SK-N-SH (cell line): ENCODE data around the gene EXOC4.

Experiments used
- CTCF ChIP-seq: fragments of 200-600 bp; sonication (generic); IDR thresholded peaks from 2 replicates; pipeline ENCODE4 v1.6.1; 2017; ENCODE audit warnings: antibody characterized with exemption, mild to moderate bottlenecking, moderate library complexity
- EZH2phosphoT487 ChIP-seq: fragments of 200-600 bp; sonication (generic); IDR thresholded peaks from 2 replicates; pipeline ENCODE4 v1.6.1; 2017; ENCODE audit warnings: low read depth, mixed run types, mild to moderate bottlenecking, antibody characterized with exemption, moderate library complexity, borderline replicate concordance
- MXI1 ChIP-seq: IDR thresholded peaks from 2 replicates; pipeline ENCODE4 v1.6.1; 2012; ENCODE audit warnings: mild to moderate bottlenecking, low read depth, low read length, improper control_type of control experiment
- NFIC ChIP-seq: IDR thresholded peaks from 2 replicates; pipeline ENCODE4 v1.4.0; 2012; ENCODE audit warnings: borderline replicate concordance
- RFX5 ChIP-seq: IDR thresholded peaks from 2 replicates; pipeline ENCODE4 v1.6.1; 2012; ENCODE audit warnings: mild to moderate bottlenecking, improper control_type of control experiment, low read length
- SMC3 ChIP-seq: IDR thresholded peaks from 2 replicates; pipeline ENCODE4 v1.6.1; 2012; ENCODE audit warnings: low read depth, low read length, improper control_type of control experiment
- TAF1 ChIP-seq: IDR thresholded peaks from 2 replicates; pipeline ENCODE4 v1.6.1; 2012; ENCODE audit warnings: low read depth, mild to moderate bottlenecking, low read length, moderate library complexity, borderline replicate concordance
- TCF12 ChIP-seq: IDR thresholded peaks from 2 replicates; pipeline ENCODE4 v1.4.0; 2012

- TF ChIP-seq CTCF (no peak), TCF12 (no peak), EZH2phosphoT487 (no peak), SMC3 (no peak), NFIC (no peak), RFX5 (no peak), TAF1 (no peak), MXI1 (no peak)
Measured at GRCh38 chr7:133635541-133635940, 382.7 kb downstream of the EXOC4 start.
